H1 (cell line): ENCODE data around the gene DYNLT2B. TPM values are rescaled to one million over a fixed set of nuclear protein-coding genes. Genes with fewer than 3 reads are reported as not detected.

ENCODE experiments used
- CTCF ChIA-PET: fragments of 300-600 bp; sonication (Branson Sonifier 250); formaldehyde crosslinking; loops from one replicate; lab custom pipeline; 2021; ENCODE audit not compliant: partially characterized antibody; lab: Charles Lee
- POLR2A ChIA-PET: fragments of 300-600 bp; sonication (Branson Sonifier 250); formaldehyde crosslinking; loops from one replicate; lab custom pipeline; 2021; ENCODE audit warnings: inconsistent platforms; ENCODE audit not compliant: partially characterized antibody; lab: Charles Lee
- DNase-seq, 2 experiments: peaks; one replicate each; pipeline versions ENCODE4 v3.0.0 to v3.0.0-alpha.2; 2010 to 2022; ENCODE audit warnings: low spot score in 2 of 2, low read depth in 1 of 2, mixed read lengths in 1 of 2
- FAIRE-seq: peaks from 2 replicates; lab custom pipeline; 2011; peaks lifted over from hg19 to GRCh38; lab: Jason Lieb, UNC
- H2AFZ ChIP-seq: 2 replicates; pipeline ENCODE4 v1.8.1; 2012; ENCODE audit warnings: low read length, inconsistent platforms
- H2AK5ac ChIP-seq: 2 replicates; pipeline ENCODE4 v1.6.1; 2013; ENCODE audit warnings: low read depth, low read length
- H2BK120ac ChIP-seq: replicated peaks from 2 replicates; pipeline ENCODE3; 2013; ENCODE audit warnings: low read depth, low read length, inconsistent platforms
- H2BK12ac ChIP-seq: 2 replicates; pipeline ENCODE4 v1.6.1; 2013; ENCODE audit warnings: low read depth, low read length
- H2BK15ac ChIP-seq: 2 replicates; pipeline ENCODE4 v1.6.1; 2013; ENCODE audit warnings: low read length
- H2BK20ac ChIP-seq: 2 replicates; pipeline ENCODE4 v1.6.1; 2013; ENCODE audit warnings: low read length
- H2BK5ac ChIP-seq: 2 replicates; pipeline ENCODE4 v1.6.1; 2013; ENCODE audit warnings: low read depth, low read length
- H3K14ac ChIP-seq: 2 replicates; pipeline ENCODE4 v1.6.1; 2013; ENCODE audit warnings: inconsistent platforms; ENCODE audit not compliant: insufficient read length
- H3K18ac ChIP-seq: 2 replicates; pipeline ENCODE4 v1.6.1; 2013; ENCODE audit warnings: low read length; ENCODE audit errors: extremely low read depth
- H3K23ac ChIP-seq: 2 replicates; pipeline ENCODE4 v1.6.1; 2013; ENCODE audit warnings: inconsistent platforms; ENCODE audit not compliant: insufficient read length
- H3K23me2 ChIP-seq: 2 replicates; pipeline ENCODE4 v1.6.1; 2013; ENCODE audit warnings: low read depth, low read length
- H3K27ac ChIP-seq: 2 replicates; pipeline ENCODE4 v1.6.1; 2011; ENCODE audit warnings: low read depth, low read length, inconsistent platforms
- H3K27me3 ChIP-seq, 4 experiments: replicated peaks in 1 of 4; 1 replicate in 1 of 4; 2 replicates in 3 of 4; pipeline versions ENCODE4 v1.6.1 to v1.8.1; 2011 to 2013; ENCODE audit warnings: low read length in 3 of 4, mild to moderate bottlenecking in 3 of 4, inconsistent platforms in 2 of 4, mixed read lengths in 2 of 4, moderate library complexity in 1 of 4; ENCODE audit not compliant: control insufficient read depth in 3 of 4, insufficient read depth in 3 of 4; ENCODE audit errors: extremely low read depth in 1 of 4
- H3K36me3 ChIP-seq, 4 experiments: 2 replicates each; pipeline versions ENCODE4 v1.6.1 to v1.8.1; 2011 to 2013; ENCODE audit warnings: mild to moderate bottlenecking in 4 of 4, low read length in 3 of 4, moderate library complexity in 2 of 4, control low read depth in 1 of 4, inconsistent platforms in 1 of 4; ENCODE audit not compliant: insufficient read depth in 4 of 4, control insufficient read depth in 2 of 4
- H3K4ac ChIP-seq: replicated peaks from 2 replicates; pipeline ENCODE3; 2013; ENCODE audit warnings: low read length, low read depth, mixed read lengths, inconsistent platforms; ENCODE audit not compliant: insufficient read length
- H3K4me1 ChIP-seq, 4 experiments: replicated peaks in 1 of 4; 1 replicate in 1 of 4; 2 replicates in 3 of 4; pipeline versions ENCODE4 v1.6.1 to v1.8.1; 2011 to 2013; ENCODE audit warnings: low read length in 3 of 4, inconsistent platforms in 2 of 4, mixed read lengths in 1 of 4; ENCODE audit not compliant: insufficient read depth in 4 of 4, control insufficient read depth in 3 of 4
- H3K4me2 ChIP-seq, 2 experiments: 2 replicates each; pipeline versions ENCODE4 v1.6.1 to v1.8.1; 2011 to 2013; ENCODE audit warnings: low read depth in 2 of 2, low read length in 2 of 2, control low read depth in 1 of 2, inconsistent platforms in 1 of 2, mild to moderate bottlenecking in 1 of 2; ENCODE audit not compliant: insufficient read depth in 1 of 2
- H3K4me3 ChIP-seq, 4 experiments: fragments of 200-600, 300-600 bp in 1 of 4; sonication (generic), shearing (Covaris generic), sonication (Bioruptor Twin) in 1 of 4; 2 replicates each; pipeline versions ENCODE4 v1.5.1 to v1.8.1; 2011 to 2016; ENCODE audit warnings: low read length in 4 of 4, low read depth in 3 of 4, control low read depth in 2 of 4, inconsistent platforms in 2 of 4, mild to moderate bottlenecking in 2 of 4, mixed read lengths in 1 of 4, moderate library complexity in 1 of 4; ENCODE audit not compliant: insufficient read depth in 2 of 4; ENCODE audit errors: extremely low read depth in 1 of 4
- H3K56ac ChIP-seq: replicated peaks from 2 replicates; pipeline ENCODE3; 2013; ENCODE audit warnings: low read depth, mild to moderate bottlenecking, mixed read lengths, low read length, inconsistent platforms; ENCODE audit not compliant: insufficient read length
- H3K79me1 ChIP-seq: 2 replicates; pipeline ENCODE4 v1.6.1; 2013; ENCODE audit warnings: low read depth, low read length, control low read depth
- H3K79me2 ChIP-seq, 2 experiments: 2 replicates each; pipeline versions ENCODE4 v1.6.1 to v1.8.1; 2012 to 2013; ENCODE audit warnings: low read length in 2 of 2, mild to moderate bottlenecking in 2 of 2, inconsistent platforms in 1 of 2; ENCODE audit not compliant: insufficient read depth in 2 of 2, control insufficient read depth in 1 of 2
- H3K9ac ChIP-seq, 4 experiments: replicated peaks in 1 of 4; 1 replicate in 1 of 4; 2 replicates in 3 of 4; pipeline versions ENCODE4 v1.6.1 to v1.8.1; 2011 to 2013; ENCODE audit warnings: low read depth in 3 of 4, low read length in 3 of 4, control low read depth in 2 of 4, mild to moderate bottlenecking in 2 of 4, moderate library complexity in 2 of 4, inconsistent platforms in 1 of 4; ENCODE audit errors: extremely low read depth in 1 of 4
- H3K9me3 ChIP-seq, 2 experiments: 2 replicates each; pipeline versions ENCODE4 v1.6.1 to v1.8.1; 2012 to 2013; ENCODE audit warnings: mild to moderate bottlenecking in 2 of 2, moderate library complexity in 2 of 2, control low read depth in 1 of 2, inconsistent platforms in 1 of 2, low read depth in 1 of 2, low read length in 1 of 2, mixed read lengths in 1 of 2; ENCODE audit not compliant: insufficient read depth in 2 of 2
- H4K20me1 ChIP-seq, 2 experiments: replicated peaks in 1 of 2; 2 replicates each; pipeline versions ENCODE3 to v1.8.1; 2011 to 2013; ENCODE audit warnings: inconsistent platforms in 2 of 2, low read length in 2 of 2, mild to moderate bottlenecking in 1 of 2; ENCODE audit not compliant: insufficient read depth in 2 of 2, control insufficient read depth in 1 of 2
- H4K5ac ChIP-seq: 2 replicates; pipeline ENCODE4 v1.6.1; 2013; ENCODE audit warnings: low read length, low read depth, mixed read lengths, inconsistent platforms; ENCODE audit not compliant: insufficient read length
- H4K8ac ChIP-seq: 2 replicates; pipeline ENCODE4 v1.8.0; 2013; ENCODE audit warnings: mild to moderate bottlenecking, moderate library complexity, low read length, inconsistent platforms; ENCODE audit not compliant: insufficient read depth; ENCODE audit errors: extremely low read depth
- H4K91ac ChIP-seq: replicated peaks from 2 replicates; pipeline ENCODE3; 2013; ENCODE audit warnings: low read length, mixed read lengths, inconsistent platforms; ENCODE audit not compliant: insufficient read length
- BCL11A ChIP-seq, 2 experiments: IDR thresholded peaks; one replicate each; pipeline ENCODE4 v1.6.1; 2011; ENCODE audit warnings: low read depth in 2 of 2, low read length in 2 of 2, mild to moderate bottlenecking in 2 of 2
- BRCA1 ChIP-seq: IDR thresholded peaks from 2 replicates; pipeline ENCODE4 v1.6.1; 2012; ENCODE audit warnings: low read depth, low read length, improper control_type of control experiment
- CBX5 ChIP-seq: fragments of 300-800, 300-1000 bp; sonication (generic); IDR thresholded peaks from 2 replicates; pipeline ENCODE4 v1.7.1; 2016; ENCODE audit warnings: antibody characterized with exemption, low read length, low read depth
- CTBP2 ChIP-seq: IDR thresholded peaks from 2 replicates; pipeline ENCODE4 v1.7.0; 2011; ENCODE audit warnings: borderline replicate concordance, mild to moderate bottlenecking, moderate library complexity, mixed read lengths, low read length; ENCODE audit not compliant: insufficient read depth, insufficient read length
- HDAC2 ChIP-seq, 2 experiments: fragments of 300-600 bp in 1 of 2; sonication (generic) in 1 of 2; IDR thresholded peaks; 2 replicates each; pipeline ENCODE4 v1.6.1; 2011 to 2012; ENCODE audit warnings: low read depth in 2 of 2, low read length in 2 of 2, mild to moderate bottlenecking in 2 of 2, moderate library complexity in 2 of 2, borderline replicate concordance in 1 of 2, inconsistent platforms in 1 of 2
- HDAC6 ChIP-seq: IDR thresholded peaks from one replicate; pipeline ENCODE4 v1.7.1; 2012; ENCODE audit warnings: low read depth, mild to moderate bottlenecking, inconsistent platforms, low read length, moderate library complexity
- PHF8 ChIP-seq: fragments of 200-600 bp; sonication (generic); conservative IDR thresholded peaks from 2 replicates; pipeline ENCODE4 v1.7.1; 2012; ENCODE audit warnings: low read depth, mild to moderate bottlenecking, inconsistent platforms, low read length, moderate library complexity
- TAF7 ChIP-seq: optimal IDR thresholded peaks from 2 replicates; pipeline ENCODE3; 2011; ENCODE audit warnings: low read depth, mild to moderate bottlenecking, inconsistent platforms, low read length, moderate library complexity, borderline replicate concordance
- ZNF274 ChIP-seq: IDR thresholded peaks from 2 replicates; pipeline ENCODE4 v1.7.0; 2012; ENCODE audit warnings: low read length, borderline replicate concordance; ENCODE audit errors: extremely low read depth
- WGBS, 2 experiments: shearing (Covaris generic) in 1 of 2; methylation state at CpG; one replicate each; pipeline versions ENCODE4 v1.1.6 to v1.1.7; 2013 to 2015; ENCODE audit warnings: low lambda C conversion rate in 2 of 2, mixed read lengths in 2 of 2, inconsistent platforms in 1 of 2, low coverage in 1 of 2, missing lambda C conversion rate in 1 of 2; ENCODE audit not compliant: insufficient replicate concordance in 2 of 2, insufficient coverage in 1 of 2, insufficient read length in 1 of 2; ENCODE audit errors: extremely low coverage in 1 of 2, missing lambda C conversion rate in 1 of 2; 5-methylcytosine and 5-hydroxymethylcytosine counted together
- polyA plus RNA-seq, 7 experiments: library from polyadenylated mRNA; depleted of rRNA in 3 of 7; stranded (reverse) in 5 of 7; unstranded in 2 of 7; fragments of >200 nt in 5 of 7; fragments of 200-250 nt in 2 of 7; gene quantifications; 1 replicate in 5 of 7; 2 replicates in 1 of 7; 4 replicates in 1 of 7; pipeline versions ENCODE4 v1.2.1 to v1.2.3, GENCODE V29; 2011 to 2013; ENCODE audit warnings: missing spikeins in 2 of 7, mixed read lengths in 2 of 7
- total RNA-seq: library from RNA; stranded (reverse); fragmentation: NEBNext Ultra II Directional; extraction: Animal tissue kit (Norgen Biotek cat#: 25700); gene quantifications from 2 replicates; pipeline ENCODE4 v1.2.1, GENCODE V29; 2021
- TF ChIP-seq, protein P1 (sequence below): IDR thresholded peaks from 2 replicates; pipeline ENCODE4 v1.6.1; 2012; ENCODE audit warnings: inconsistent platforms

Gene DYNLT2B
- total and polyA plus RNA-seq, 2 of the 8 experiments (the other 6 are each of a cell fraction or from before 2014, with no cell fraction given), result 10.9 to 22.2 TPM

DNA sequence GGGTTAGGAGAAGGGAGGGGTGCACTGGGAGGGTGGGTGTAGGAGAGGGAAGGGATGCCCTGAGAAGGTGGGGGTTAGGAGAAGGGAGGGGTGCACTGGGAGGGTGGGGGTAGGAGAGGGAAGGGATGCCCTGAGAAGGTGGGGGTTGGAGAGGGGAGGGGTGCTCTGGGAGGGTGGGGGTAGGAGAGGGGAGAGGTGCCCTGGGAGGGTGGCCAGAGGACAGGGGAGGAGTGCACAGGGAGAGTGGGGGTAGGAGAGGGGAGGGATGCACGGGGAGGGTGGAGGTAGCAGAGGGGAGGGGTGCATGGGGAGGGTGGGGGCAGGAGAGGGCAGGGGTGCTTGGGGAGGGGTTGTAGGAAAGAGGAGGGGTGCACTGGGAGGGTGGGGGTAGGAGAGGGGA, 16.9 kb upstream of the DYNLT2B start:
- Histone ChIP-seq H2BK120ac (no peak overlapping the region), H2BK5ac (no peak overlapping the region), H3K27ac (no peak overlapping the region), H2BK15ac (no peak overlapping the region), H4K20me1 (no peaks in the 10 kb centered on the region), H4K5ac (no peak overlapping the region), H2AFZ (no peak overlapping the region), H2BK20ac (no peak overlapping the region), H4K91ac (no peak overlapping the region), H3K56ac (no peak overlapping the region), H3K23me2 (no peaks in the 10 kb centered on the region), H3K23ac (no peak overlapping the region), H3K14ac (no peak overlapping the region), H3K4ac (no peak overlapping the region), H2BK12ac (no peak overlapping the region), H3K4me1 (no peaks in the 10 kb centered on the region; a peak in 1 of 7 replicates), H2AK5ac (no peak overlapping the region), H3K18ac (no peak overlapping the region), H3K27me3 (no peaks in the 10 kb centered on the region), H3K4me3 (no peak overlapping the region), H3K79me1 (no peaks in the 10 kb centered on the region), H3K36me3 (no peaks in the 10 kb centered on the region), H3K9ac (no peak overlapping the region), H3K79me2 (no peaks in the 10 kb centered on the region), H4K8ac (no peak overlapping the region), H3K4me2 (no peak overlapping the region), H3K9me3 (no peaks in the 10 kb centered on the region)
- TF ChIP-seq, protein P1, sequence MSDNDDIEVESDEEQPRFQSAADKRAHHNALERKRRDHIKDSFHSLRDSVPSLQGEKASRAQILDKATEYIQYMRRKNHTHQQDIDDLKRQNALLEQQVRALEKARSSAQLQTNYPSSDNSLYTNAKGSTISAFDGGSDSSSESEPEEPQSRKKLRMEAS, result no peak
- TF ChIP-seq BCL11A (IDR thresholded peaks at IDR 0.05; ENCODE audit: low read depth in 2 of 2, low read length in 2 of 2), result no peak
- TF ChIP-seq CTBP2, result no peak
- TF ChIP-seq CBX5, result no peak
- TF ChIP-seq TAF7, result no peak
- TF ChIP-seq HDAC2 (IDR thresholded peaks at IDR 0.05; ENCODE audit: borderline replicate concordance in 1 of 2, low read depth in 2 of 2, low read length in 2 of 2), result no peak
- TF ChIP-seq PHF8, result no peak
- TF ChIP-seq HDAC6, result no peak
- TF ChIP-seq BRCA1, result no peak
- no peak for TF ChIP-seq ZNF274
- no peak for DNase-seq
- ChIA-PET POLR2A (no interaction called here), CTCF (interaction anchor here (2.1 kb wide), 1 partner anchor 11 kb away, joined by 6 read pairs; no protein-coding TSS in a partner anchor)
- FAIRE-seq, result no peak
- WGBS, 2 experiments, result no CpG with 5 or more reads among the region's 1 CpG
